ENCODE measurements around the gene F2RL3. TPM values are rescaled to one million over a fixed set of nuclear protein-coding genes. Genes with fewer than 3 reads are reported as not detected.
"Not testable (repeated sequence)": the region's sequence is repeated elsewhere in the genome, so short reads cannot be mapped to it uniquely, and the experiment has no call there.

F2RL3 gene
- total and polyA plus RNA-seq, 5 donors = 0.91 to 3.6 (median 1.2) TPM

DNA sequence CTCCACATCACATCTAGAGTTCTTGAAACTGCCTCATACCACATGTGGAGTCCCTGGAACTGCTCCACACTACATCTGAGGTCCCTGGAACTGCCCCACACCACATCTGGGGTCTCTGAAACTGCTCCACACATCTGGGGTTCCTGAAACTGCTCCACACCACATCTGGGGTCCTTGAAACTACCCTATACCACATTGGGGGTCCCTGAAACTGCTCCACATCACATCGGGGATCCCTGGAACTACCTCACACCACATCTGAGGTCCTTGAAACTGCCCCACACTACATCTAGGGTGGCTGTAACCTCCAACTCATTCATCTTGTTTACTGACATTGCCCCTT lies 33.8 kb downstream of the F2RL3 start:
- peaks cover 2% of the 10 kb centered on the region for H3K9me3 ChIP-seq (ENCODE audit: control insufficient read depth, low read length)
- no peak overlapping the region for H3K27ac ChIP-seq (ENCODE audit: low read length)
- H3K4me3 ChIP-seq (ENCODE audit: low read length) = no peak overlapping the region
- intact Hi-C loops (cut with DNase I) = no loop called here
- H3K27me3 ChIP-seq (ENCODE audit: control insufficient read depth, insufficient read depth) = no peaks in the 10 kb centered on the region
- H3K4me1 ChIP-seq (ENCODE audit: control insufficient read depth, insufficient read depth, low read length) = no peaks in the 10 kb centered on the region
- no peak for ATAC-seq
- WGBS = 72% methylated on average over 1 of the region's 1 CpG
- DNase-seq = no peak

DNA sequence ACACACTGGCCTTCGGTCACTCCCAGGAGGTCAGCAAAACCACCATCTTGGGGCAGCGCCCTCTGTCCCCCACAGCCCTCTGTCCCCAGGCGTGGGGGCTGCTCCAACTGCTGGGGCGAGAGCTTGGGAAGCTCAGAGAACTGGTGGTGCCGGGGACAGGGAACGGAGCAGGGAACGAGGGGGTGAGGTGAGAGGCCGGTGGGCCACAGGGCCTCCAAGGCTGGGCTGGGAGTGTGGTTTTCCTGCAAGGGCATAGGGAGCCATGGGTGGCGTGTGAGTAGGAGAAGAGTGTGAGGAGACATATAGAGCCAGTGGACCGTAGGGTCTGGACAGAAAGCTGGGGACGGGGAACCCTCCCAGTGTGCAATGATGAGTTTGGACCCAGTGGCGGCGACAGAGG lies 34.1 kb downstream of the F2RL3 start:
- peaks cover 2% of the 10 kb centered on the region for H3K9me3 ChIP-seq (ENCODE audit: control insufficient read depth, low read length)
- DNase-seq = no peak
- no peak overlapping the region for H3K4me3 ChIP-seq (ENCODE audit: low read length)
- no peaks in the 10 kb centered on the region for H3K4me1 ChIP-seq (ENCODE audit: control insufficient read depth, insufficient read depth, low read length)
- H3K27ac ChIP-seq (ENCODE audit: low read length) = no peak overlapping the region
- intact Hi-C loops (cut with DNase I) = no loop called here
- WGBS = 93% methylated on average over 13 of the region's 13 CpGs
- H3K27me3 ChIP-seq (ENCODE audit: control insufficient read depth, insufficient read depth) = no peaks in the 10 kb centered on the region
- ATAC-seq = no peak

DNA sequence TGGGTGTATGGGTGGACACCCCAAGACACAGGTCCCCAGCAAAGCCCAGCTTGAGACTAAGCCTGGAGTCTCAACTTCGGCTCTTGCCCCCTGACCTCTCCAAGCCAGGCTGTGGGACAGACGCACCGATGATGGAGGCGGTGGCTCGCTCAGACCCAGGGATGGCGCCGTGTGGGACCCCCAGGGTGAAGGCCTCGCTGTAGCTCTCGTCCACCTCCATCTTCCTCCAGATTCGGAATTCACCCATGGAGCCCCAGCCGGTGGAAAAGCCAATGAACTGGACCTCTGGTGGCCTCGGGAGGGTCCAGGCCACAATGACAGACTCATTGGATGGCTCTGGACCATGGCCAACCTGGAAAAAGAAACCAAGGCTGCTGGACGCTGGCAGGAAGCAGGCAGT lies 39.1 kb downstream of the F2RL3 start:
- 93% methylated on average over 13 of the region's 13 CpGs for WGBS
- Histone ChIP-seq H3K27ac (ENCODE audit: low read length) (no peak overlapping the region), H3K27me3 (ENCODE audit: control insufficient read depth, insufficient read depth) (no peaks in the 10 kb centered on the region), H3K9me3 (ENCODE audit: control insufficient read depth, low read length) (no peaks in the 10 kb centered on the region), H3K4me1 (ENCODE audit: control insufficient read depth, insufficient read depth, low read length) (no peaks in the 10 kb centered on the region), H3K4me3 (ENCODE audit: low read length) (no peak overlapping the region)
- DNase-seq (no peak), ATAC-seq (no peak)
- intact Hi-C loops (cut with DNase I) = no loop called here

DNA sequence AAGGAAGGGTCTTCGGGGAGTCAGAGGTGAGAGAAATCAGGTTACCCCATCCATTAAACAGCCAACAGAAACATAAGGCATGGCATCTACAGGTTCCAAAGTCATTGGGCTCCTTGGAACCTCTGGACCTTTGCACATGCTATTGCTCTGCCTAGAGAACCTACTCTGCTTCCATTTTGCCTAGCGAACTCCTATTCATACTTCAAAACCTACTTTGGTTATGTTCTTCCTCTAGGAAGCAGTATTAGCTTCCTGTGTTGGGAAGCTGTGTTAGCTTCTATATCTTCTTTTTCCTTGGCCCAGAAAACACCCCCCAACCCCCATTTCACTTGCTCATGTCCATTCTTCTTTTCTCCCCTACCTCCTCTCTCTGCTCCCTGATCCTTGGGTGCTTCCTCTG lies 39.6 kb downstream of the F2RL3 start:
- no peaks in the 10 kb centered on the region for H3K9me3 ChIP-seq (ENCODE audit: control insufficient read depth, low read length)
- ATAC-seq = no peak
- no peak overlapping the region for H3K27ac ChIP-seq (ENCODE audit: low read length)
- no peaks in the 10 kb centered on the region for H3K27me3 ChIP-seq (ENCODE audit: control insufficient read depth, insufficient read depth)
- 97% methylated on average over 2 of the region's 2 CpGs for WGBS
- intact Hi-C loops (cut with DNase I) = no loop called here
- no peak overlapping the region for H3K4me3 ChIP-seq (ENCODE audit: low read length)
- no peaks in the 10 kb centered on the region for H3K4me1 ChIP-seq (ENCODE audit: control insufficient read depth, insufficient read depth, low read length)
- no peak for DNase-seq

DNA sequence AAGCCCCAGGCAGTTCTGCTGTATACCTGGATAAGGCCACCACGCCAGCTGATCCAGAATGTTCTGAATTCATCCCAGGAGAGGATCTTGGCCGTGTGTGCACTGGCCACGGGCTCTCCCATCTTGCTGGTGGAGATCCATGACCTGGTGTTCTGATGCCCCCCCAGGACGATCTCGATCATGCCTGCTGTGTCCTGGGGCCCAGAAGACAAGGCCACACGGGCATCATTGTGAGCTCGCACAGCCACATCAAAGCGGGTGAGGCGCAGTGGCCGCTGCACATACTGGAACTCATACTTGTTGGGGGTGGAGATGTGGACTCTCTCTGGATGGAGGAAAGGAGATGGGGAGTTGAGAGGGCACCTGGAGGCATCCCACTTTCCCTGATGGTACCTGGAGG lies 40.1 kb downstream of the F2RL3 start:
- H3K27me3 ChIP-seq (ENCODE audit: control insufficient read depth, insufficient read depth) = no peaks in the 10 kb centered on the region
- DNase-seq (no peak), ATAC-seq (no peak)
- H3K4me3 ChIP-seq (ENCODE audit: low read length) = no peak overlapping the region
- no peaks in the 10 kb centered on the region for H3K4me1 ChIP-seq (ENCODE audit: control insufficient read depth, insufficient read depth, low read length)
- intact Hi-C loops (cut with DNase I) = no loop called here
- 96% methylated on average over 10 of the region's 10 CpGs for WGBS
- no peaks in the 10 kb centered on the region for H3K9me3 ChIP-seq (ENCODE audit: control insufficient read depth, low read length)
- no peak overlapping the region for H3K27ac ChIP-seq (ENCODE audit: low read length)

DNA sequence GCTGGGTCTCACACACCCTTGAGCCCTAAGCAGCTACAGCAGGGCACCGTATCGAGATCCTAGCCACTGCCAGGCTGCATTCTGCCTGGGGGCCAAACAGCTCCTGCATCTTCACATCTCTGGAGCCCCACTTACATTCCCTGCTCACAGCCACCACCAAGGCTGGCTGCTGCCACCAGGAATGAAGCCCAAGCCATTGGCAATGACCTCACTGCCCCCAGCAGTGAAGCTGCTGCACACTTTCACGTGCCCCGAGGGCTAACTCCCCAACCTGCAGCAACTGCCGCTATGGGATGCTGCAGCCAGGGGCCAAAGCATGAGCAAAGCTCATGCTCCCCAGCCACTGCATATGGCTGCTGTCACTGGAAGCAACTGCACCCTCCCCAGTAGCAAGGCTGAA lies 42.0 kb downstream of the F2RL3 start:
- H3K9me3 ChIP-seq (ENCODE audit: control insufficient read depth, low read length) = no peaks in the 10 kb centered on the region
- intact Hi-C loops (cut with DNase I) = no loop called here

DNA sequence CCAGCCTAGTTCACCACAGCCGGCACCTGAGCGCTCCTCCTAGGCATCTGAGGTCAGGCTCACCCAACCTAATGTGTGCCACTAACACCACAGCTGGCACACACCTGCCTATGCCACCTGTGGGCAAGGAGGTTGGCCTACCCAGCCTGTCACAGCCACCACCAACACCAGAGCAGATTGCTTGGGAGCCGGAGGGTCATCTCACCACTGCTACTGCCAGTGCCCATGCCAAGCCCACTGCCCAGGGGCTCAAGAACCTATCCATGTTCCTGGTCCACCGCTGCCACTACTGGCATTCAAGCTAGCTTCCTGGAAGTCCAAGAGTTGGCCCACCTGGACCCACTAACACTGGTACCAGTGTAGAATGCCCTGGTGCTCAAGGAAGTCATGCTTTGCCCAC lies 42.5 kb downstream of the F2RL3 start:
- no peaks in the 10 kb centered on the region for H3K27me3 ChIP-seq (ENCODE audit: control insufficient read depth, insufficient read depth)
- intact Hi-C loops (cut with DNase I) = no loop called here
- no peaks in the 10 kb centered on the region for H3K9me3 ChIP-seq (ENCODE audit: control insufficient read depth, low read length)
- WGBS = 95% methylated on average over 4 of the region's 4 CpGs
- DNase-seq = no peak
- H3K4me1 ChIP-seq (ENCODE audit: control insufficient read depth, insufficient read depth, low read length) = no peaks in the 10 kb centered on the region
- ATAC-seq = no peak
- H3K27ac ChIP-seq (ENCODE audit: low read length) = no peak overlapping the region
- no peak overlapping the region for H3K4me3 ChIP-seq (ENCODE audit: low read length)

More for the DNA sequence above, 42.0 kb downstream of the F2RL3 start:
- Histone ChIP-seq H3K4me3 (ENCODE audit: low read length) (no peak overlapping the region), H3K27me3 (ENCODE audit: control insufficient read depth, insufficient read depth) (no peaks in the 10 kb centered on the region), H3K27ac (ENCODE audit: low read length) (no peak overlapping the region), H3K4me1 (ENCODE audit: control insufficient read depth, insufficient read depth, low read length) (no peaks in the 10 kb centered on the region)
- WGBS = 75% methylated on average over 5 of the region's 5 CpGs
- ATAC-seq = no peak
- DNase-seq = no peak

DNA sequence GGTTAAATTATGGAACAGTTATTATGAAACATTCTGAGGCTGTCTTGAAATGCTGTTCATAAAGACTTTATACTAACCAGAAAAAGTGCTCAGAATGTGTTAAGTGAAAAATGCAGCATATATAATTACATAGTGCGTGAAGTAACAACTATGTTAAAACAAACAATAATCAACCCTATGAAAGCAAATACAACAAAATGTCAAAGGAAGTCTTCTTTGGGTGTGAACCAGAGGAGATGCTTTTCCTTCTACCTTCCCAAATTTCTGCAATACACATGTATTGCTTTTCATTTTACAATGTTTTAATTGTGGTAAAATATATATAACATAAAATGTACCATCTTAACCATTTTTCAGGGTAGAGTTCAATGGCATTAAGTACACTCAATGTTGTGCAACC lies 45.7 kb downstream of the F2RL3 start:
- H3K4me3 ChIP-seq (ENCODE audit: low read length) = no peak overlapping the region
- no peak for DNase-seq
- H3K27ac ChIP-seq (ENCODE audit: low read length) = no peak overlapping the region
- H3K4me1 ChIP-seq (ENCODE audit: control insufficient read depth, insufficient read depth, low read length) = no peaks in the 10 kb centered on the region
- intact Hi-C loops (cut with DNase I) = no loop called here
- WGBS = 93% methylated on average over 1 of the region's 1 CpG
- no peak for ATAC-seq
- no peaks in the 10 kb centered on the region for H3K9me3 ChIP-seq (ENCODE audit: control insufficient read depth, low read length)
- no peaks in the 10 kb centered on the region for H3K27me3 ChIP-seq (ENCODE audit: control insufficient read depth, insufficient read depth)

DNA sequence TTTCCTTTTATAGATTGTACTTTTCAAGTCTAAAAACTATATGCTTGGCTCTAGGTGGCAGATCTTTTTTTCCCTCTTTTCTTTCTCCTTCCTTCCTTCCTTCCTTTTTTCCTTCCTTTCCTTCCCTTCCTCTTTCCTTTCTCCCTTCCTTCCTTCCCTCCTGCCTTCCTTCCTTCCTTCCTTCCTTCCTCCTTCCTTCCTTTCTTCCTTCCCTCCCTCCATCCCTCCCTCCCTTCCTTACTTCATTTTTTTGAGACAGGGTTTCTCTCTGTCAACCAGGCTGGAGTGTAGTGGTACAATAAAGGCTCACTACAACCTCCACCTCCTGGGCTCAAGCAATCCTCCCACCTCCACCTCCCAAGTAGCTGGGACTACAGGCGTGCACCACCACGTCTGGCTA lies 48.1 kb downstream of the F2RL3 start:
- DNase-seq = no peak
- H3K4me1 ChIP-seq (ENCODE audit: control insufficient read depth, insufficient read depth, low read length) = no peaks in the 10 kb centered on the region
- intact Hi-C loops (cut with DNase I) = no loop called here
- no peaks in the 10 kb centered on the region for H3K9me3 ChIP-seq (ENCODE audit: control insufficient read depth, low read length)
- ATAC-seq = no peak
- no peak overlapping the region for H3K4me3 ChIP-seq (ENCODE audit: low read length)
- H3K27me3 ChIP-seq (ENCODE audit: control insufficient read depth, insufficient read depth) = no peaks in the 10 kb centered on the region
- H3K27ac ChIP-seq (ENCODE audit: low read length) = no peak overlapping the region
- 89% methylated on average over 2 of the region's 2 CpGs for WGBS

DNA sequence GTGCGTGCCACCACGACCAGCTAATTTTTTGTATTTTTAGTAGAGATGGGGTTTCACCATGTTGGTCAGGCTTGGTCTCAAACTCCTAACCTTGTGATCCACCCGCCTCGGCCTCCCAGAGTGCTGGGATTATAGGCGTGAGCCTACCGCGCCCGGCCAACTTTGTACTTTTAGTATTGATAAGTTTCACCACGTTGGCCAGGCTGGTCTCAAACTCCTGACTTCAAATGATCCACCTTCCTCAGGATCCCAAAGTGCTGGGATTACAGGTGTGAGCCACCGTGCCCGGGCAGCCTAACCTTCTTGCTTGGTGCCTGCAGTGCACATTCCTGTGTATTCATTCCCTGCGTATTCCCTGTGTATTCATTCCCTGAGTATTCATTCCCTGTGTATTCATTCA lies 49.0 kb downstream of the F2RL3 start:
- H3K4me1 ChIP-seq (ENCODE audit: control insufficient read depth, insufficient read depth, low read length); H3K4me3 ChIP-seq (ENCODE audit: low read length); intact Hi-C loops (cut with DNase I); H3K27me3 ChIP-seq (ENCODE audit: control insufficient read depth, insufficient read depth); ATAC-seq; DNase-seq; H3K27ac ChIP-seq (ENCODE audit: low read length); H3K9me3 ChIP-seq (ENCODE audit: control insufficient read depth, low read length): not testable (repeated sequence)
- WGBS = 95% methylated on average over 12 of the region's 12 CpGs

DNA sequence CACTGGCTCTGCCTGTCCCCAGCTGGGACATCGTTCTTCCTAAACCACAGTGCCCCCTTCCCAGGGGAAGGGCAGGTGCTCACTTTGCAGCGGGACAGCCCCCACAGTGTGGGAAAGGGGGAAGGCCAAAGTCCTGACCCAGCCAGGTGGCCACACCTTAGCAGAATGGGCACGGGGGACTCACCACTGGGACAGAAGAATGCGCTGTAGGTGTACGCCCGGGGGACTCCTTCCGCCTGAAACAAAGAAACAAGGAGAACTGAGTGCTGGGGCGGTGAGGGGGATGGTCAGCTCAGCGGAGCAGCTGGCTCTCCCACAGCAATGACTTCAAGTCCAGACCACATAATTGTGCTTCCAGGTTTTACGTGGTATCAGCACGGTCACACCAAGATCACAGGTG lies 49.4 kb downstream of the F2RL3 start:
- Histone ChIP-seq H3K4me1 (ENCODE audit: control insufficient read depth, insufficient read depth, low read length) (no peaks in the 10 kb centered on the region), H3K27me3 (ENCODE audit: control insufficient read depth, insufficient read depth) (no peaks in the 10 kb centered on the region), H3K9me3 (ENCODE audit: control insufficient read depth, low read length) (no peaks in the 10 kb centered on the region), H3K27ac (ENCODE audit: low read length) (no peak overlapping the region), H3K4me3 (ENCODE audit: low read length) (no peak overlapping the region)
- ATAC-seq (no peak), DNase-seq (no peak)
- 92% methylated on average over 11 of the region's 11 CpGs for WGBS
- intact Hi-C loops (cut with DNase I) = no loop called here

DNA sequence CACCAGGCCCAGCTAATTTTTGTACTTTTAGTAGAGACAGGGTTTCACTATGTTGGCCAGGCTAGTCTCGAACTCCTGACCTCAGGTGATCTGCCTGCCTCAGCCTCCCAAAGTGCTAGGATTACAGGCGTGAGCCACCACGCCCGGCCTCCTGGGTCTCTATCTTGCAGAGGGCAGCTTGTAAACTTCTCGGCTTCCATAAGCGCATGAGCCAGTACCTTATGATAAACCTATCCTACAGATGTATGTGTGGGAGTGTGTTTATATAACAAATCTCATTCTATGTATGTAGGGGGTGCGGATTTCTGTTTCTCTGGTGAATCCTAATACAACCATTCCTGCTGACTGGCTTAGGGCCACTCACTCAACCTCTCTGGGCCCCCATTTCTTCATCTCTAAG lies 51.3 kb downstream of the F2RL3 start:
- H3K27me3 ChIP-seq (ENCODE audit: control insufficient read depth, insufficient read depth); H3K4me1 ChIP-seq (ENCODE audit: control insufficient read depth, insufficient read depth, low read length); ATAC-seq; H3K4me3 ChIP-seq (ENCODE audit: low read length); H3K9me3 ChIP-seq (ENCODE audit: control insufficient read depth, low read length); intact Hi-C loops (cut with DNase I); DNase-seq; H3K27ac ChIP-seq (ENCODE audit: low read length): not testable (repeated sequence)
- 95% methylated on average over 7 of the region's 7 CpGs for WGBS

Data from right cardiac atrium (tissue), 5 donors.